Measurements from ENCODE around the gene SLC17A1.

Gene SLC17A1

DNA sequence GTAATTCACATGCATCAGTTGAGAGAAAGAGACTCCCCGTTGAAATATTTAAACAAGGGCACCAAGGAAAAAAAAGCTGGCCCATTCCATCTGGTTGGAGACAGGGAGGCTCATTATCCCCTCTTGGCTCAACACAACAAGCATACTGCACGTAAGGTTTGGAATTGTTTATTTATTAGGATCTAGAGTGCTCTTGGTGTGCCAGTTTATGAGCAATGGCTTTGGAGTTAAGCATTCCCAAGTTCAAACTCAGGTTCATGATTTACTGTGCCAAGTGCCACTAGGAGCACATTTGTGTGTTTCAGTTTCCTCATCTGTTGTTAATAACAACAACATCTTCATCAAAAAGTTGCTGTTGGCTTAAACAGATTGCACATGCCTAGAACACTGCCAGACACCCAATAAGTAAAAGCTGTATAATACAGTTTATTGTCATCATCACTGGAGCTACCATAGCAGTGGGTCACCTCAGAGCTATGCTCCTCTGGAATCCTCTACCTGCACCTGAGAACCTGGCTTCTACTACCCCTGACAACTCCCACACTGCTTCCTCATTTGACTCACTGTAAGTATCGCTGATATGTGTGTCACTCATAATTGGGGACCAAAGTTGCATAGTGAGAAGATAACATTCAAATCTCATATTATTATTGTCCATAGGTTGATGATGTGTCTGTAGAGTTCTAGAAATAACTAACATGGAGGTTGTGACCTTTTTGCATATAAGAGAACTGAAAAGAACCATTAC is 36.8 kb upstream of the SLC17A1 start:
- Histone ChIP-seq H3K4me1 (ENCODE audit: control insufficient read depth, insufficient read depth, low read length) (no peaks in the 10 kb centered on the region), H3K27ac (ENCODE audit: low read length) (no peak overlapping the region), H3K9me3 (ENCODE audit: control insufficient read depth, insufficient read depth, low read length) (no peaks in the 10 kb centered on the region), H3K27me3 (ENCODE audit: control insufficient read depth, insufficient read depth, low read length) (no peaks in the 10 kb centered on the region), H3K36me3 (ENCODE audit: control insufficient read depth, insufficient read depth, low read length) (no peaks in the 10 kb centered on the region), H3K4me3 (ENCODE audit: low read length) (no peak overlapping the region)
- no peak for DNase-seq (ENCODE audit: low read depth, low spot score)
- WGBS (ENCODE audit: insufficient coverage, insufficient read length), result no CpG with 5 or more reads among the region's 3 CpGs

DNA sequence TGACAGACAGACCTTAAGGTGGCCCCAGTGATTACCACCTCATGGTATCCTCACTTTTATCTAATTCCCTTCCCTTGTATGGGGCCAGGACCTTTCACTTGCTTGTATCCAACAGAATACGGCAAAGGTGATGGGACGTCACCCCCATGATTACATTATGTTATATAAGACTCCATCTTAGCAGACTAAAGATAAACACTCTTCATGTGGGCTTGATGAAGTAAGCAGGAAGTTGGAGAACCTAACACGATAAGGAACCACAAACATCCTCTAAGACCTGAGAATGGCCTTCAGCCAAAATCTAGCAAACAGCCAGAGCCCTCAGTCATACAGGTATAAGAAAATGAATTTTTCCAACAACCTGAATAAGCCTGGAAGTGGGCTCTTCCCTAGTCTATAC is 34.2 kb upstream of the SLC17A1 start:
- Histone ChIP-seq H3K4me1 (ENCODE audit: control insufficient read depth, insufficient read depth, low read length) (no peaks in the 10 kb centered on the region), H3K4me3 (ENCODE audit: low read length) (no peak overlapping the region), H3K27ac (ENCODE audit: low read length) (no peak overlapping the region), H3K36me3 (ENCODE audit: control insufficient read depth, insufficient read depth, low read length) (no peaks in the 10 kb centered on the region), H3K27me3 (ENCODE audit: control insufficient read depth, insufficient read depth, low read length) (no peaks in the 10 kb centered on the region), H3K9me3 (ENCODE audit: control insufficient read depth, insufficient read depth, low read length) (no peaks in the 10 kb centered on the region)
- DNase-seq (ENCODE audit: low read depth, low spot score), result no peak
- no CpG with 5 or more reads among the region's 3 CpGs for WGBS (ENCODE audit: insufficient coverage, insufficient read length)

- no peak overlapping the region for H3K4me3 ChIP-seq (ENCODE audit: low read length)
Observed at GRCh38 chr6:25863360-25863759, 31.5 kb upstream of the SLC17A1 start.

DNA sequence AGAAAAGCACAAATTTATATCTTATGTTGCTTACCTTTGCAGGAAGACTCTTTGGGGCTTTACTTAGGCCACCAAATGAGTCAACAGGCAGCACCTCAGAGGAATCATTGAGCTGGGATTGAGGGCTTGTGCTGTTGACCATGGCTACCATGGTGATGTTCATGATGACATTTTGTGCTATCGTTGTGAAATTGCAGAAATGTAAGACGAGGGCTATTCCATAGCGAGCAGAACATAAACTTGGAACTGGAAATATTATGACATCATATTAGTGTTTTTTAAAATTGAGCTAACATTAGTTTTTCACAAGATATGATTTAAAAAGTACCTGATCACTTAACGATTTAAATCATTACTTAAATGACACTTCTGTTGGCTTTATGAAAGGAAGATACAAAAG is 30.3 kb upstream of the SLC17A1 start:
- Histone ChIP-seq H3K4me3 (ENCODE audit: low read length) (no peak overlapping the region), H3K4me1 (ENCODE audit: control insufficient read depth, insufficient read depth, low read length) (no peaks in the 10 kb centered on the region), H3K27me3 (ENCODE audit: control insufficient read depth, insufficient read depth, low read length) (no peaks in the 10 kb centered on the region), H3K9me3 (ENCODE audit: control insufficient read depth, insufficient read depth, low read length) (no peaks in the 10 kb centered on the region), H3K36me3 (ENCODE audit: control insufficient read depth, insufficient read depth, low read length) (no peaks in the 10 kb centered on the region), H3K27ac (ENCODE audit: low read length) (no peak overlapping the region)
- WGBS (ENCODE audit: insufficient coverage, insufficient read length), result no CpG with 5 or more reads among the region's 4 CpGs
- DNase-seq (ENCODE audit: low read depth, low spot score), result no peak

More at GRCh38 chr6:25863360-25863759, 31.5 kb upstream of the SLC17A1 start:
- no peak for DNase-seq (ENCODE audit: low read depth, low spot score)
- no CpG with 5 or more reads among the region's 2 CpGs for WGBS (ENCODE audit: insufficient coverage, insufficient read length)
- Histone ChIP-seq H3K36me3 (ENCODE audit: control insufficient read depth, insufficient read depth, low read length) (no peaks in the 10 kb centered on the region), H3K4me1 (ENCODE audit: control insufficient read depth, insufficient read depth, low read length) (no peaks in the 10 kb centered on the region), H3K27ac (ENCODE audit: low read length) (no peak overlapping the region), H3K9me3 (ENCODE audit: control insufficient read depth, insufficient read depth, low read length) (no peaks in the 10 kb centered on the region), H3K27me3 (ENCODE audit: control insufficient read depth, insufficient read depth, low read length) (no peaks in the 10 kb centered on the region)

- H3K36me3 ChIP-seq (ENCODE audit: control insufficient read depth, insufficient read depth, low read length), result no peaks in the 10 kb centered on the region
- no peak overlapping the region for H3K27ac ChIP-seq (ENCODE audit: low read length)
- no peaks in the 10 kb centered on the region for H3K9me3 ChIP-seq (ENCODE audit: control insufficient read depth, insufficient read depth, low read length)
- DNase-seq (ENCODE audit: low read depth, low spot score), result no peak
- no peaks in the 10 kb centered on the region for H3K27me3 ChIP-seq (ENCODE audit: control insufficient read depth, insufficient read depth, low read length)
- H3K4me3 ChIP-seq (ENCODE audit: low read length), result no peak overlapping the region
- no peaks in the 10 kb centered on the region for H3K4me1 ChIP-seq (ENCODE audit: control insufficient read depth, insufficient read depth, low read length)
Observed at GRCh38 chr6:25852756-25853155, 20.9 kb upstream of the SLC17A1 start.

- no peak for DNase-seq (ENCODE audit: low read depth, low spot score)
- no CpG with 5 or more reads among the region's 2 CpGs for WGBS (ENCODE audit: insufficient coverage, insufficient read length)
- Histone ChIP-seq H3K27me3 (ENCODE audit: control insufficient read depth, insufficient read depth, low read length) (no peaks in the 10 kb centered on the region), H3K4me1 (ENCODE audit: control insufficient read depth, insufficient read depth, low read length) (no peaks in the 10 kb centered on the region), H3K4me3 (ENCODE audit: low read length) (no peak overlapping the region), H3K36me3 (ENCODE audit: control insufficient read depth, insufficient read depth, low read length) (no peaks in the 10 kb centered on the region), H3K27ac (ENCODE audit: low read length) (no peak overlapping the region), H3K9me3 (ENCODE audit: control insufficient read depth, insufficient read depth, low read length) (no peaks in the 10 kb centered on the region)
Observed at GRCh38 chr6:25851961-25852360, 20.1 kb upstream of the SLC17A1 start.

DNA sequence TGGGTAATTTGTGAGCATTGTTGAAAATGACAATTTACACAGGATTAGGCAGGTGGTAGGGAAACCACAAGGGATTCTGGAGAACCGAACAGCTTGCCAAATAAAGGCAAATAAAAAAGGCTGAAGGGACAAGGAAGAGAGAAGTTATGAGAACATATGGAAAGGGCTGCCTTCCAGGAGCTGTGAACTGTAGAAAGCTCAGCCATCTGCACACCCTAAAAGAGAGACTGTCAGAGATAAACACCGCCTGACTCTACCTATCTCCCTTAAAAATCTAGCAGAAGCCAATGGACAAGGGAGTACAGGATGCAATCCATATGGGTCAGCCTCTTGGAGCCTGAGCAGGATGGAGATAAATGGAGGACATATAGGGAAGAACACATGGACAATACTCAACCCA is 12.7 kb upstream of the SLC17A1 start:
- no peak for DNase-seq (ENCODE audit: low read depth, low spot score)
- Histone ChIP-seq H3K36me3 (ENCODE audit: control insufficient read depth, insufficient read depth, low read length) (no peaks in the 10 kb centered on the region), H3K27me3 (ENCODE audit: control insufficient read depth, insufficient read depth, low read length) (no peaks in the 10 kb centered on the region), H3K9me3 (ENCODE audit: control insufficient read depth, insufficient read depth, low read length) (no peaks in the 10 kb centered on the region), H3K4me1 (ENCODE audit: control insufficient read depth, insufficient read depth, low read length) (no peaks in the 10 kb centered on the region), H3K4me3 (ENCODE audit: low read length) (no peak overlapping the region), H3K27ac (ENCODE audit: low read length) (no peak overlapping the region)
- no CpG with 5 or more reads among the region's 2 CpGs for WGBS (ENCODE audit: insufficient coverage, insufficient read length)

DNA sequence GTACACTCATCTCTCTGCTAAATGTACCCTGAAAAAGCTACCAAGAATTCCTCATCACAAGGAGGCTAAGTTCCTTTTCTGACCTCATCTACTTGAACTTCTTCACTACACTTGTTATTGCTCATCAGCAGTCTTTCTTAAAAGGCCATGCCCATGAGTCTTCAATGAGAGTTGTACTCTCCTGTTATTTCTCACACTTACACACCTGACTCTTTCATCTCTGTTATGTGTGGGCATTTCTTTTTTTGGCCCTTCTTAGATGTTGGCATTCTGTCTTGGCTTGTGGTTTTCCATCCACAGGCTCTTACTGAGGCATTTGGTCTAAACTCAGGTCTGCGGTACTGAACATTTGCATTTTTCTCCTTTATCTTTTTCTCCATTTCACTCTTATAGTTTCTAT is 10.7 kb upstream of the SLC17A1 start:
- DNase-seq (ENCODE audit: low read depth, low spot score), result no peak
- Histone ChIP-seq H3K27ac (ENCODE audit: low read length) (no peak overlapping the region), H3K27me3 (ENCODE audit: control insufficient read depth, insufficient read depth, low read length) (no peaks in the 10 kb centered on the region), H3K4me1 (ENCODE audit: control insufficient read depth, insufficient read depth, low read length) (no peaks in the 10 kb centered on the region), H3K9me3 (ENCODE audit: control insufficient read depth, insufficient read depth, low read length) (no peaks in the 10 kb centered on the region), H3K36me3 (ENCODE audit: control insufficient read depth, insufficient read depth, low read length) (no peaks in the 10 kb centered on the region), H3K4me3 (ENCODE audit: low read length) (no peak overlapping the region)
- WGBS (ENCODE audit: insufficient coverage, insufficient read length), result no CpG with 5 or more reads among the region's 1 CpG

GRCh38 chr6:25835442-25836283 is 3.8 kb upstream of the SLC17A1 start:
- H3K4me3 ChIP-seq (ENCODE audit: low read length), result no peak overlapping the region
- WGBS (ENCODE audit: insufficient coverage, insufficient read length), result no CpG with 5 or more reads among the region's 8 CpGs
- no peak for DNase-seq (ENCODE audit: low read depth, low spot score)
- H3K27ac ChIP-seq (ENCODE audit: low read length), result no peak overlapping the region
- no peaks in the 10 kb centered on the region for H3K9me3 ChIP-seq (ENCODE audit: control insufficient read depth, insufficient read depth, low read length)
- H3K36me3 ChIP-seq (ENCODE audit: control insufficient read depth, insufficient read depth, low read length), result no peaks in the 10 kb centered on the region
- H3K4me1 ChIP-seq (ENCODE audit: control insufficient read depth, insufficient read depth, low read length), result no peaks in the 10 kb centered on the region
- no peaks in the 10 kb centered on the region for H3K27me3 ChIP-seq (ENCODE audit: control insufficient read depth, insufficient read depth, low read length)

DNA sequence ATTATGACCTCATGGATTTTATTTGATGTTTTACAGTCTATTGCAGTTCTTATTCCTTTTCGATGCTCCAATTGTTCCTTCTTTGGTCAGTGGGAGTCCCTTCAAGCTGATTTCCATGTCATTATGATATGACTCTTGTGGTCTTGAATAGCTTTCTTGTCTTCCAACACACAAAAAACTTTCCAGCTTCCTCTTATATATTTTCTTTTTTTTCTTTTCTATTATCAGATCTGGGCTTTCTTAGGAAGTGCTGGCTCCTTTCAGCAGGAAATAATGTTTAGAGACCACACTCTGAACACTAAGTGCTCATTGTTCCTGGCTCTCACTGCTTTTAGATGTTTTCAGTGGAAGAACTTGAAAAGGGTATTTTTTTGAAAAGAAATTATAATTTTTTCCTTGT is 3.1 kb upstream of the SLC17A1 start:
- H3K4me3 ChIP-seq (ENCODE audit: low read length), result no peak overlapping the region
- DNase-seq (ENCODE audit: low read depth, low spot score), result no peak
- WGBS (ENCODE audit: insufficient coverage, insufficient read length), result no CpG with 5 or more reads among the region's 1 CpG
- no peaks in the 10 kb centered on the region for H3K4me1 ChIP-seq (ENCODE audit: control insufficient read depth, insufficient read depth, low read length)
- no peak overlapping the region for H3K27ac ChIP-seq (ENCODE audit: low read length)
- no peaks in the 10 kb centered on the region for H3K27me3 ChIP-seq (ENCODE audit: control insufficient read depth, insufficient read depth, low read length)
- H3K9me3 ChIP-seq (ENCODE audit: control insufficient read depth, insufficient read depth, low read length), result no peaks in the 10 kb centered on the region
- no peaks in the 10 kb centered on the region for H3K36me3 ChIP-seq (ENCODE audit: control insufficient read depth, insufficient read depth, low read length)

DNA sequence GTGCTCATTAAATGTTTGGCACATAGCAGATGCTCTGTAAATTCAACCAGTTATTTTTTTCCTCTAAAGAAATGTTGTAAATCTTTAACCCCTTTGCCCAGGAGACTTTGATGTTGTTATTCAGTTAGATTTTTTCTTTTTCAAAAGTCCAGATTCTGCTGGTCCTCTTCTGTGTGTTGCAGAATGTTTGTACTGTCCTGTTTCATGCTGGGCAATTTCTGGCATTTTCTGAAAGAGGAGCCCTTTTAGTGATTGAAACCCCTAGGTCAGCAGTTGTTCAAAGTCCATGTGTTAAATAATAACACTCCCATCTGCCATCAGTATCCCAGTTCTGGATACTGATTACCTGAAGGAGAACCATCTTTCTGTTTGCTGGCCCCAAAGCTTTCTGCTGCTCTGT is 1.3 kb upstream of the SLC17A1 start:
- H3K4me3 ChIP-seq (ENCODE audit: low read length), result no peak overlapping the region
- no peaks in the 10 kb centered on the region for H3K36me3 ChIP-seq (ENCODE audit: control insufficient read depth, insufficient read depth, low read length)
- no peaks in the 10 kb centered on the region for H3K9me3 ChIP-seq (ENCODE audit: control insufficient read depth, insufficient read depth, low read length)
- no peak for DNase-seq (ENCODE audit: low read depth, low spot score)
- H3K27me3 ChIP-seq (ENCODE audit: control insufficient read depth, insufficient read depth, low read length), result no peaks in the 10 kb centered on the region
- no peaks in the 10 kb centered on the region for H3K4me1 ChIP-seq (ENCODE audit: control insufficient read depth, insufficient read depth, low read length)
- no peak overlapping the region for H3K27ac ChIP-seq (ENCODE audit: low read length)
